ENCODE data around the gene POLR3G.

DNA sequence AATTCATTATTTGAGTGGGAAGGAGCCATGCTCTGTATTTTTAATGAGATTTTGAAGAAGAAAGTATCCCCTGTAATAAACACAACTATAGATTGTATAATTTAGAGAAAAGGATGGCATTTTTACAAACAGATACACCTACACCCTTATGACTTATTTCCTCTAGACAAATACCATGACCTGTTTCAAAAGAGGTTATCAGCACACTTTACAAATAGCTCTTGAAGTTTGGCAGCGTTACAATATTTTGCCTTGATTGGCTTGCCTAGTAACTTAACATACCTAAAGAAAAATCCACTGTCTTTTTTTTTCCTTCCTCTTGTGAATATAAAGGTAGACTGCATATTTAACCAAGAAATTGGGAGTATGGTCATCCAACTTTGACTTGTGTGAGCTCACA lies 36.6 kb upstream of the POLR3G start:
- TF ChIP-seq EZH2 (IDR thresholded peaks at IDR 0.05; ENCODE audit: insufficient read depth, poor library complexity, severe bottlenecking) (no peak), EZH2phosphoT487 (IDR thresholded peaks at IDR 0.05; ENCODE audit: insufficient read depth, low read depth) (no peak)
